ENCODE data around the gene MAPRE2. TPM values are rescaled to one million over a fixed set of nuclear protein-coding genes. Genes with fewer than 3 reads are reported as not detected.
A peak's percentile ranks its signal among the peaks of the same experiment; 100 is the strongest.

Gene MAPRE2
- total RNA-seq, 1 donor from 2014 or later = 35.4 TPM

DNA sequence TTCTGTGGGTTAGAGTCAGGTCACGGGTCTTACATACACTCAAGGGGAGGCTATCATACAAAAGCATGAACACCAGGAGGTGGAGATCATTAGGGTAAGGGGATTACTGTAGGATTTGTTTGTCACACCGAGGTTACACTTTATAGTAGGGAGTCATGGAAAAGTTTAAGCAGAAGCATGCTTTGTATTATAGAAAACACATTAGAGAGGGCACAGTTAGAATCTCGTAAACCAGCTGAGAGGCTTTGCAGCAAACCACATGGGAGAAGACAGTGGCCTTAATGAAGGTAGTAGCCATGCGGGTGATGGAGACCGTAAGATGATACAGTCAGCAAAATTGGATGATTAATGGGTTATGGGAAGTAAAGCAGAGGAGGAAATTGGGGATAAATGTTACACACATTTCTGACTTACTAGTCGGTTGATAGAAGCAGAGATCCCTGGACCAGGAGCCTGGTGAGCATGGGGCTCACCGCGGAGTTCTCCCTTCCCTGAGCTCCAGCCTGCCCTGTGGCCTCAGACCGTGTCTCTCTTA lies 75.6 kb downstream of the MAPRE2 start:
- H3K4me3 ChIP-seq = no peak overlapping the region
- ATAC-seq (no peak), DNase-seq (no peak)
- intact Hi-C loops (cut with DNase I) = no loop called here
- H3K27me3 ChIP-seq = no peaks in the 10 kb centered on the region
- no peaks in the 10 kb centered on the region for H3K36me3 ChIP-seq
- no peaks in the 10 kb centered on the region for H3K9me3 ChIP-seq
- H3K27ac ChIP-seq = peak overlapping the region; percentile 63
- TF ChIP-seq, protein P1, sequence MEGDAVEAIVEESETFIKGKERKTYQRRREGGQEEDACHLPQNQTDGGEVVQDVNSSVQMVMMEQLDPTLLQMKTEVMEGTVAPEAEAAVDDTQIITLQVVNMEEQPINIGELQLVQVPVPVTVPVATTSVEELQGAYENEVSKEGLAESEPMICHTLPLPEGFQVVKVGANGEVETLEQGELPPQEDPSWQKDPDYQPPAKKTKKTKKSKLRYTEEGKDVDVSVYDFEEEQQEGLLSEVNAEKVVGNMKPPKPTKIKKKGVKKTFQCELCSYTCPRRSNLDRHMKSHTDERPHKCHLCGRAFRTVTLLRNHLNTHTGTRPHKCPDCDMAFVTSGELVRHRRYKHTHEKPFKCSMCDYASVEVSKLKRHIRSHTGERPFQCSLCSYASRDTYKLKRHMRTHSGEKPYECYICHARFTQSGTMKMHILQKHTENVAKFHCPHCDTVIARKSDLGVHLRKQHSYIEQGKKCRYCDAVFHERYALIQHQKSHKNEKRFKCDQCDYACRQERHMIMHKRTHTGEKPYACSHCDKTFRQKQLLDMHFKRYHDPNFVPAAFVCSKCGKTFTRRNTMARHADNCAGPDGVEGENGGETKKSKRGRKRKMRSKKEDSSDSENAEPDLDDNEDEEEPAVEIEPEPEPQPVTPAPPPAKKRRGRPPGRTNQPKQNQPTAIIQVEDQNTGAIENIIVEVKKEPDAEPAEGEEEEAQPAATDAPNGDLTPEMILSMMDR (IDR thresholded peaks at IDR 0.05) = no peak
- H3K4me1 ChIP-seq = peaks cover 20% of the 10 kb centered on the region

DNA sequence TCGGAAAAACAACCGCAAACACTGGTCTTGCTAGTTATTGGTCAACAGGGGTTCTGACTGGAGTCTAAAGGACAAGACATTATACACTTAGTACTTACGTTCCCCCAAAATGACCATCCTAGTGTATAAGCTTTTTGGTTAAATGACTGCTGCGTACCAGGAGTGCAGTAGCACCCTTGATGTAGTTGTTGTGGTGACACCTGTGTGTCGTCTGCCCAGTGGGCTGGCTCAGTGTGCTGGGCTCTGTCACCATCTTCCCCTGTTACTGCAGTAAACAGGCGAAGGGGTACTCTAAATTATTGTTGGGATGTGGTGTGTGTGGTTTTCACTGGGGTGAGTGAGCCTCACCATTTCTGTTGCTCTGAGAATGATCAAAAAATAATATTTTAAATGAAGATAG lies 76.2 kb downstream of the MAPRE2 start:
- intact Hi-C loops (cut with DNase I) = no loop called here
- no peaks in the 10 kb centered on the region for H3K36me3 ChIP-seq
- no peak overlapping the region for H3K4me3 ChIP-seq
- no peaks in the 10 kb centered on the region for H3K9me3 ChIP-seq
- no peak for ATAC-seq
- TF ChIP-seq, protein P1 (IDR thresholded peaks at IDR 0.05) = no peak
- H3K4me1 ChIP-seq = peaks cover 20% of the 10 kb centered on the region
- DNase-seq = no peak
- H3K27ac ChIP-seq = peak overlapping the region; percentile 63
- no peaks in the 10 kb centered on the region for H3K27me3 ChIP-seq

DNA sequence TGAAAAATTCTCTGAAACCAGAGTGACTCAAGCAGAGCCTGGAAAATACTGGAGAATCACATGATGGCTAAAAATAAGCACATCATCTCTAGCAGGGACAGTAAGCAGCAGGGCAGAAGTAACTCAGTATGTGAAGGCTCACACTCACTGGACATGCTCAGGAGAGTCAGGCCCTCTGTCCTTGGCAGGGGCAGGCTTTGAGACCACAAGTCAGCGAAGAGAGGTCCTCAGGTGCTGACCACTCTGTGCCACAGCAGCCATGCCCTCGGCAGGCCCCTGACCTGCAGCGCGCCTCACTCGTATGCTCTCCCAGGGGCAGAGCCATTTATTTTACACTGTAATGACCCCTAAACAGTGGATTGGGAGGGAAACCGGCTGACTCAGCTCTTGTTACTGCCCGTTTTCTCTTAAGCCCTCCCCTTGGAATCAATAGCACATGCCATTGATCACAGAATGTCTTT lies 76.8 kb downstream of the MAPRE2 start:
- peak; percentile 23 for ATAC-seq
- H3K27me3 ChIP-seq = no peaks in the 10 kb centered on the region
- intact Hi-C loops (cut with DNase I) = no loop called here
- H3K9me3 ChIP-seq = no peaks in the 10 kb centered on the region
- TF ChIP-seq, protein P1 (IDR thresholded peaks at IDR 0.05) = no peak
- peak overlapping the region; percentile 63 for H3K27ac ChIP-seq
- peaks cover 20% of the 10 kb centered on the region for H3K4me1 ChIP-seq
- no peak for DNase-seq
- H3K36me3 ChIP-seq = no peaks in the 10 kb centered on the region
- H3K4me3 ChIP-seq = no peak overlapping the region

DNA sequence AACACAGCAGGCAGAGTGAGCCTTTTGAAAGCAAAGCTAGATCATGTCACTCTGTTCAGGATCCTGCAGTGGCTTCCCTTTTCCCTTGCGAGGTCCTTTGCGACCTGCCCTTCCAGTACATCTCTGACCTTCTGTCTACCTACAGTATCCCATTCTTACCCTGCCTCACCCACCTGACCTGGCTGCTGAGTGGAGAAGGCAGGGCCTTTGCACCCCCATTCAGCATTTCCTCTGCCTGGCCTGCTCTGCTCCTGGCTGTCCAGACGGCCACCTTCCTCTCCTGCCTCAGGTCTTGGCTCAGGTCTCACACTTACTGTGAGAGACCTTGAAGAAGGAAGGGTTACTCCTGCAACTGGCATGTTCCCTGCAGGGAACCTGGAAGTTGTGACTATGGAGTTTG lies 77.4 kb downstream of the MAPRE2 start:
- no peaks in the 10 kb centered on the region for H3K27me3 ChIP-seq
- TF ChIP-seq, protein P1 (IDR thresholded peaks at IDR 0.05) = no peak
- H3K4me1 ChIP-seq = peaks cover 20% of the 10 kb centered on the region
- H3K27ac ChIP-seq = peak overlapping the region; percentile 63
- no peak overlapping the region for H3K4me3 ChIP-seq
- intact Hi-C loops (cut with DNase I) = no loop called here
- DNase-seq (no peak), ATAC-seq (peak; percentile 14)
- no peaks in the 10 kb centered on the region for H3K9me3 ChIP-seq
- no peaks in the 10 kb centered on the region for H3K36me3 ChIP-seq

DNA sequence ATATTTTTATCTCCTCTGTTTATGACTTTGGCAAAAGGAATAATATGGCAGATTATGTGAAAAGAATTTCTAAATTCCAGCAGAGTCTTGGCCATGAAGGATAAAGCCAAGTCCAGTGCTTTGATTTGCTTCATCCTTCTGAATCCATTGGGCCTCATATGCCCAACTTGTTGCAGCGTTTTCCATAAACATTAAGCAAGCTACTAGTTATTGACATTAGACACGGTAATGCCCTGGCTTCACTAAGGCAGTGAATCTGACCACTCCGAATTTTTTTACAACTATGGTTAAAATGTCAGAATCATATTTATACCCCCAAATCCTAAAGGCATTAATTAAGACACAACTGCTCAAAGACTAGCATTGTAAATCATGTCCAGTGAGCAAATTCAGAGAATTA lies 79.8 kb downstream of the MAPRE2 start:
- Histone ChIP-seq H3K4me1 (peaks cover 20% of the 10 kb centered on the region), H3K27me3 (no peaks in the 10 kb centered on the region), H3K9me3 (no peaks in the 10 kb centered on the region), H3K27ac (no peak overlapping the region), H3K4me3 (no peak overlapping the region), H3K36me3 (no peaks in the 10 kb centered on the region)
- DNase-seq (no peak), ATAC-seq (no peak)
- intact Hi-C loops (cut with DNase I) = no loop called here
- TF ChIP-seq, protein P1 (IDR thresholded peaks at IDR 0.05) = no peak

DNA sequence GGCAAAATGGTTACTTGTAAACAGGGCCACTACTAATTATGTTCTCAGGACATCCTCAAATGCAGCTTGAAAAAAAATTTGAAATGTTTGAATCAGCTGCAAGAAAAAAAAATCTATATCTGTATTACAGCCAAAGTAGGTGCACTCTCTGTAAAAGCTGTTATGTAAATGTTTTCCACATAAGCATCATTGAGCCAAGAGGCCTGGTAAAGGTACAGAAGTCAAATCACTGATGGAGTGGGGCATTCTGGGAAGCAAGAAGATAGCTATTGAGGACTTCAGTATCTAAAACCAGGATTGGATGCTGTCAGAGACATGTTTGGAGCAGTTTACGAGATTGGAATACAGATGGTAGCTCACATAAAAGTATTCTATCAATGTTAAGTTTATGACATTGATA lies 80.3 kb downstream of the MAPRE2 start:
- Histone ChIP-seq H3K4me3 (no peak overlapping the region), H3K4me1 (peaks cover 20% of the 10 kb centered on the region), H3K27ac (no peak overlapping the region), H3K27me3 (no peaks in the 10 kb centered on the region), H3K36me3 (no peaks in the 10 kb centered on the region), H3K9me3 (no peaks in the 10 kb centered on the region)
- DNase-seq = no peak
- TF ChIP-seq, protein P1 (IDR thresholded peaks at IDR 0.05) = no peak
- intact Hi-C loops (cut with DNase I) = no loop called here
- ATAC-seq = no peak

Measured in upper lobe of right lung (tissue), 1 donor.